ENCODE data around the gene SEPHS2.

DNA sequence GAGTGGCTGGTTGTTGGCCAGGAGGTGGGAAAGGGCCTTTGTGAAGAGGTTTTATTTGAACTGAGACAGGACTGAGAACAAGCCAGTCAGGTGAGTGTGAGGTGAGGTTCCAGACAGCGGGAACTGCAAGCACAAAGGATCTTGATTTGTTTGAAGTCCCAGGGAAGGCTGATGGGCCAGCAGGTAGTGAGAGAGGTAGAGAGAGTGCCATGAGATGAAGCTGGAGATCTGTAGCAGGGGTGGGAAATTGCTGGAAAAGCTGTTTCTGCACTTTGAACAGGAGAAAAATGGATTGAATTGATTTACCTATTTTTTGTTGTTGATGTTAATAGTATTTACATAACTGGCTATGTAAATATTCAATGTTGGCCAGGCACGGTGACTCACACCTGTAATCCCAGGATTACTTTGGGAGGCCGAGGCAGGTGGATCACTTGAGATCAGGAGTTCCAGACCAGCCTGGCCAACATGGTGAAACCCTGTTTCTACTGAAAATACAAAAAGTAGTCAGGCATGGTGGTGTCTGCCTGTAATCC is 8.1 kb downstream of the SEPHS2 start:
- TF ChIP-seq EZH2 (IDR thresholded peaks at IDR 0.05; ENCODE audit: low read length, unreplicated experiment) (no peak), EZH2phosphoT487 (IDR thresholded peaks at IDR 0.05; ENCODE audit: borderline replicate concordance, low read length) (no peak)
- TF ChIP-seq, protein P1, sequence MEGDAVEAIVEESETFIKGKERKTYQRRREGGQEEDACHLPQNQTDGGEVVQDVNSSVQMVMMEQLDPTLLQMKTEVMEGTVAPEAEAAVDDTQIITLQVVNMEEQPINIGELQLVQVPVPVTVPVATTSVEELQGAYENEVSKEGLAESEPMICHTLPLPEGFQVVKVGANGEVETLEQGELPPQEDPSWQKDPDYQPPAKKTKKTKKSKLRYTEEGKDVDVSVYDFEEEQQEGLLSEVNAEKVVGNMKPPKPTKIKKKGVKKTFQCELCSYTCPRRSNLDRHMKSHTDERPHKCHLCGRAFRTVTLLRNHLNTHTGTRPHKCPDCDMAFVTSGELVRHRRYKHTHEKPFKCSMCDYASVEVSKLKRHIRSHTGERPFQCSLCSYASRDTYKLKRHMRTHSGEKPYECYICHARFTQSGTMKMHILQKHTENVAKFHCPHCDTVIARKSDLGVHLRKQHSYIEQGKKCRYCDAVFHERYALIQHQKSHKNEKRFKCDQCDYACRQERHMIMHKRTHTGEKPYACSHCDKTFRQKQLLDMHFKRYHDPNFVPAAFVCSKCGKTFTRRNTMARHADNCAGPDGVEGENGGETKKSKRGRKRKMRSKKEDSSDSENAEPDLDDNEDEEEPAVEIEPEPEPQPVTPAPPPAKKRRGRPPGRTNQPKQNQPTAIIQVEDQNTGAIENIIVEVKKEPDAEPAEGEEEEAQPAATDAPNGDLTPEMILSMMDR (conservative IDR thresholded peaks at IDR 0.05; ENCODE audit: low read depth, low read length), result no peak
